ENCODE measurements around the gene LIN28A. TPM values are rescaled to one million over a fixed set of nuclear protein-coding genes. Genes with fewer than 3 reads are reported as not detected.
A peak's percentile ranks its signal among the peaks of the same experiment; 100 is the strongest.
"Not testable (repeated sequence)": the region's sequence is repeated elsewhere in the genome, so short reads cannot be mapped to it uniquely, and the experiment has no call there.

Gene LIN28A
- total RNA-seq, 2 experiments from 2014 or later = not detected

- peaks cover 11% of the 10 kb centered on the region for H3K9me3 Mint-ChIP-seq (ENCODE audit: insufficient read depth)
- ChIA-PET CTCF (interaction anchor here (1.0 to 8.4 kb wide), 8 partner anchors 10 to 168 kb away, joined by 3 to 160 read pairs (median 12); no protein-coding TSS in a partner anchor), POLR2A (interaction anchor here (1.3 kb wide), 1 partner anchor 8 kb away, joined by 4 read pairs; no protein-coding TSS in a partner anchor)
- not testable (repeated sequence) for ATAC-seq; DNase-seq; H3K27me3 Mint-ChIP-seq (ENCODE audit: low read depth)
- H3K4me1 Mint-ChIP-seq (ENCODE audit: low read depth) = peaks cover 90% of the 10 kb centered on the region
- peak within 1 kb of the TSS; percentile 90 for H3K27ac Mint-ChIP-seq
- H3K4me3 Mint-ChIP-seq = peak within 1 kb of the TSS; percentile 44
- H3K36me3 Mint-ChIP-seq (ENCODE audit: low read depth) = peaks cover 27% of the 10 kb centered on the region
These were observed 38.0 kb upstream of the LIN28A start, which contains the start of gene ZNF683 for GRCh38 chr1:26372611-26373010. Gene ZNF683, minus strand, starts transcription at chr1:26372750. Its CDS starts 4,179 bp downstream, at chr1:26368571.

- Mint-ChIP-seq H3K27ac (peak overlapping the region; percentile 90), H3K9me3 (ENCODE audit: insufficient read depth) (peaks cover 11% of the 10 kb centered on the region), H3K4me3 (peak overlapping the region; percentile 44), H3K36me3 (ENCODE audit: low read depth) (peaks cover 25% of the 10 kb centered on the region), H3K4me1 (ENCODE audit: low read depth) (peaks cover 91% of the 10 kb centered on the region), H3K27me3 (ENCODE audit: low read depth) (peaks cover 2% of the 10 kb centered on the region)
- ChIA-PET POLR2A (interaction anchor here (0.9 to 1.3 kb wide), 5 partner anchors 8 to 85 kb away, joined by 3 to 4 read pairs (median 3); no protein-coding TSS in a partner anchor), CTCF (interaction anchor here (0.6 to 8.4 kb wide), 16 partner anchors 11 to 203 kb away, joined by 3 to 160 read pairs (median 5); partner anchors contain the start of genes CD52 and ZNF593)
- DNase-seq (peak; percentile 80), ATAC-seq (peak; percentile 67)
These were observed 37.3 kb upstream of the LIN28A start for GRCh38 chr1:26373281-26373680.

GRCh38 chr1:26373789-26374188 is 36.8 kb upstream of the LIN28A start:
- ATAC-seq = no peak
- no peaks in the 10 kb centered on the region for H3K27me3 Mint-ChIP-seq (ENCODE audit: low read depth)
- ChIA-PET CTCF (interaction anchor here (0.7 to 8.4 kb wide), 14 partner anchors 11 to 204 kb away, joined by 3 to 160 read pairs (median 5); partner anchors contain the start of gene ZNF593), POLR2A (interaction anchor here (0.5 to 1.3 kb wide), 6 partner anchors 9 to 149 kb away, joined by 3 to 4 read pairs (median 3); no protein-coding TSS in a partner anchor)
- peak overlapping the region; percentile 90 for H3K27ac Mint-ChIP-seq
- H3K36me3 Mint-ChIP-seq (ENCODE audit: low read depth) = peaks cover 29% of the 10 kb centered on the region
- peaks cover 14% of the 10 kb centered on the region for H3K9me3 Mint-ChIP-seq (ENCODE audit: insufficient read depth)
- peaks cover 93% of the 10 kb centered on the region for H3K4me1 Mint-ChIP-seq (ENCODE audit: low read depth)
- no peak for DNase-seq
- peak overlapping the region; percentile 44 for H3K4me3 Mint-ChIP-seq

- ATAC-seq; H3K27me3 Mint-ChIP-seq (ENCODE audit: low read depth): not testable (repeated sequence)
- Mint-ChIP-seq H3K27ac (peak overlapping the region; percentile 90), H3K4me1 (ENCODE audit: low read depth) (peaks cover 97% of the 10 kb centered on the region), H3K4me3 (peak overlapping the region; percentile 44), H3K36me3 (ENCODE audit: low read depth) (peaks cover 30% of the 10 kb centered on the region), H3K9me3 (ENCODE audit: insufficient read depth) (peaks cover 15% of the 10 kb centered on the region)
- ChIA-PET POLR2A (interaction anchor here (1.0 to 1.4 kb wide), 4 partner anchors 10 to 53 kb away, joined by 3 to 7 read pairs (median 3); no protein-coding TSS in a partner anchor), CTCF (interaction anchor here (0.8 to 8.4 kb wide), 13 partner anchors 12 to 99 kb away, joined by 3 to 160 read pairs (median 5); no protein-coding TSS in a partner anchor)
- DNase-seq = peak; percentile 42
These were observed 36.3 kb upstream of the LIN28A start for GRCh38 chr1:26374361-26374760.

GRCh38 chr1:26375081-26375480 is 35.5 kb upstream of the LIN28A start:
- no peaks in the 10 kb centered on the region for H3K27me3 Mint-ChIP-seq (ENCODE audit: low read depth)
- DNase-seq (no peak), ATAC-seq (no peak)
- H3K36me3 Mint-ChIP-seq (ENCODE audit: low read depth) = peaks cover 29% of the 10 kb centered on the region
- peaks cover 99% of the 10 kb centered on the region for H3K4me1 Mint-ChIP-seq (ENCODE audit: low read depth)
- H3K4me3 Mint-ChIP-seq = peak overlapping the region; percentile 44
- CTCF ChIA-PET = interaction anchor here (0.7 to 8.4 kb wide), 9 partner anchors 13 to 141 kb away, joined by 3 to 160 read pairs (median 10); partner anchors contain the start of gene CEP85
- POLR2A ChIA-PET = interaction anchor here (1.0 to 1.4 kb wide), 4 partner anchors 11 to 53 kb away, joined by 3 to 7 read pairs (median 3); no protein-coding TSS in a partner anchor
- peaks cover 15% of the 10 kb centered on the region for H3K9me3 Mint-ChIP-seq (ENCODE audit: insufficient read depth)
- peak overlapping the region; percentile 90 for H3K27ac Mint-ChIP-seq

GRCh38 chr1:26376050-26376449 is 34.6 kb upstream of the LIN28A start:
- Mint-ChIP-seq H3K4me1 (ENCODE audit: low read depth) (peaks cover 95% of the 10 kb centered on the region), H3K27me3 (ENCODE audit: low read depth) (no peaks in the 10 kb centered on the region), H3K9me3 (ENCODE audit: insufficient read depth) (peaks cover 5% of the 10 kb centered on the region), H3K36me3 (ENCODE audit: low read depth) (peaks cover 21% of the 10 kb centered on the region), H3K4me3 (no peak overlapping the region), H3K27ac (peak overlapping the region; percentile 90)
- ATAC-seq = no peak
- DNase-seq = no peak
- POLR2A ChIA-PET = interaction anchor here (0.6 to 1.3 kb wide), 2 partner anchors 15 to 511 kb away, joined by 3 to 4 read pairs; no protein-coding TSS in a partner anchor
- CTCF ChIA-PET = interaction anchor here (0.8 to 8.4 kb wide), 6 partner anchors 14 to 142 kb away, joined by 3 to 160 read pairs (median 22); partner anchors contain the start of gene CEP85

GRCh38 chr1:26378088-26378878 is 32.3 kb upstream of the LIN28A start:
- ATAC-seq = peak; percentile 95
- Mint-ChIP-seq H3K4me3 (peak overlapping the region; percentile 58), H3K36me3 (ENCODE audit: low read depth) (peaks cover 11% of the 10 kb centered on the region), H3K4me1 (ENCODE audit: low read depth) (peaks cover 81% of the 10 kb centered on the region), H3K9me3 (ENCODE audit: insufficient read depth) (peaks cover 4% of the 10 kb centered on the region), H3K27me3 (ENCODE audit: low read depth) (no peaks in the 10 kb centered on the region), H3K27ac (peak overlapping the region; percentile 97)
- POLR2A ChIA-PET = interaction anchor here (1.0 to 1.8 kb wide), 5 partner anchors 14 to 251 kb away, joined by 3 to 9 read pairs (median 5); no protein-coding TSS in a partner anchor
- CTCF ChIA-PET = interaction anchor here (0.6 to 8.4 kb wide), 19 partner anchors 9 to 381 kb away, joined by 3 to 160 read pairs (median 5); partner anchors contain the start of genes CD52, CEP85, DHDDS and PAFAH2
- peak; percentile 93 for DNase-seq

- Mint-ChIP-seq H3K27ac (peak overlapping the region; percentile 97), H3K4me3 (peak overlapping the region; percentile 58)
- CTCF ChIA-PET = interaction anchor here (0.6 to 8.4 kb wide), 13 partner anchors 9 to 209 kb away, joined by 3 to 160 read pairs (median 9); partner anchors contain the start of genes CEP85 and ZNF593
These were observed 31.8 kb upstream of the LIN28A start for GRCh38 chr1:26378879-26379251.

GRCh38 chr1:26384076-26384475 is 26.5 kb upstream of the LIN28A start:
- peak overlapping the region; percentile 66 for H3K27ac Mint-ChIP-seq
- no peaks in the 10 kb centered on the region for H3K9me3 Mint-ChIP-seq (ENCODE audit: insufficient read depth)
- CTCF ChIA-PET = interaction anchor here (1.0 kb wide), 1 partner anchor 108 kb away, joined by 3 read pairs; no protein-coding TSS in a partner anchor
- ATAC-seq (peak; percentile 34), DNase-seq (no peak)
- H3K4me1 Mint-ChIP-seq (ENCODE audit: low read depth) = peaks cover 72% of the 10 kb centered on the region
- H3K4me3 Mint-ChIP-seq = peak overlapping the region; percentile 7
- POLR2A ChIA-PET = no interaction called here
- H3K27me3 Mint-ChIP-seq (ENCODE audit: low read depth) = no peaks in the 10 kb centered on the region
- peaks cover 5% of the 10 kb centered on the region for H3K36me3 Mint-ChIP-seq (ENCODE audit: low read depth)

More at GRCh38 chr1:26378879-26379251, 31.8 kb upstream of the LIN28A start:
- Mint-ChIP-seq H3K9me3 (ENCODE audit: insufficient read depth) (peaks cover 4% of the 10 kb centered on the region), H3K4me1 (ENCODE audit: low read depth) (peaks cover 76% of the 10 kb centered on the region), H3K36me3 (ENCODE audit: low read depth) (peaks cover 11% of the 10 kb centered on the region), H3K27me3 (ENCODE audit: low read depth) (no peaks in the 10 kb centered on the region)
- POLR2A ChIA-PET = interaction anchor here (1.2 kb wide), 2 partner anchors 63 to 90 kb away, joined by 3 to 7 read pairs; no protein-coding TSS in a partner anchor
- ATAC-seq (no peak), DNase-seq (no peak)

- H3K4me3 Mint-ChIP-seq = peak overlapping the region; percentile 42
- H3K27me3 Mint-ChIP-seq (ENCODE audit: low read depth); H3K9me3 Mint-ChIP-seq (ENCODE audit: insufficient read depth); H3K27ac Mint-ChIP-seq; ATAC-seq; H3K36me3 Mint-ChIP-seq (ENCODE audit: low read depth); DNase-seq: not testable (repeated sequence)
- H3K4me1 Mint-ChIP-seq (ENCODE audit: low read depth) = peaks cover 74% of the 10 kb centered on the region
- CTCF ChIA-PET = interaction anchor here (1.9 kb wide), 1 partner anchor 11 kb away, joined by 5 read pairs; no protein-coding TSS in a partner anchor
- POLR2A ChIA-PET = interaction anchor here (0.7 kb wide), 1 partner anchor 26 kb away, joined by 5 read pairs; no protein-coding TSS in a partner anchor
These were observed 25.6 kb upstream of the LIN28A start for GRCh38 chr1:26385063-26385462.

- POLR2A ChIA-PET = no interaction called here
These were observed 23.2 kb upstream of the LIN28A start for GRCh38 chr1:26387447-26387846.

More at GRCh38 chr1:26387447-26387846, 23.2 kb upstream of the LIN28A start:
- no peak for DNase-seq
- no peak for ATAC-seq
- H3K9me3 Mint-ChIP-seq (ENCODE audit: insufficient read depth) = no peaks in the 10 kb centered on the region
- peaks cover 5% of the 10 kb centered on the region for H3K36me3 Mint-ChIP-seq (ENCODE audit: low read depth)
- no peak overlapping the region for H3K27ac Mint-ChIP-seq
- peaks cover 83% of the 10 kb centered on the region for H3K4me1 Mint-ChIP-seq (ENCODE audit: low read depth)
- CTCF ChIA-PET = interaction anchor here (5.4 to 9.2 kb wide), 2 partner anchors 11 to 102 kb away, joined by 57 to 141 read pairs; no protein-coding TSS in a partner anchor
- no peak overlapping the region for H3K4me3 Mint-ChIP-seq
- peaks cover under 1% of the 10 kb centered on the region for H3K27me3 Mint-ChIP-seq (ENCODE audit: low read depth)

All from activated CD8-positive, alpha-beta T cell treated with anti-CD3 and anti-CD28 coated beads, Interleukin-2, amount 10 ng/mL, durations not matched to agents 7 days and 5 days (primary cell).